Prostate gland (tissue), 2 donors: Measurements from ENCODE around the gene RASGEF1B. TPM values are rescaled to one million over a fixed set of nuclear protein-coding genes. Genes with fewer than 3 reads are reported as not detected.

Experiments
- DNase-seq: peaks from one replicate; pipeline ENCODE4 v3.0.0-alpha.2; 2019; ENCODE audit warnings: low spot score
- H3K27ac ChIP-seq, 2 donors: fragments of 200-600 bp; sonication (generic); 2 replicates each; pipeline ENCODE4 v1.5.1; 2017 to 2019
- H3K27me3 ChIP-seq: fragments of 200-600 bp; sonication (generic); replicated peaks from 2 replicates; pipeline ENCODE4 v1.5.1; 2019; ENCODE audit not compliant: insufficient read depth
- H3K36me3 ChIP-seq, 2 donors: fragments of 200-600 bp; sonication (generic); 1 replicate in 1 of 2; 2 replicates in 1 of 2; pipeline versions ENCODE4 v1.5.1 to v1.8.1; 2017 to 2019
- H3K4me1 ChIP-seq: fragments of 200-600 bp; sonication (generic); replicated peaks from 2 replicates; pipeline ENCODE4 v1.5.1; 2019
- H3K4me3 ChIP-seq, 2 donors: fragments of 200-600 bp; sonication (generic); 2 replicates each; pipeline ENCODE4 v1.5.1; 2017 to 2019
- H3K9me3 ChIP-seq: fragments of 200-600 bp; sonication (generic); 2 replicates; pipeline ENCODE4 v1.5.1; 2017
- POLR2A ChIP-seq: fragments of 450-650 bp; IDR thresholded peaks from one replicate; pipeline ENCODE4 v1.6.1; 2016; ENCODE audit warnings: antibody characterized with exemption, mild to moderate bottlenecking
- POLR2AphosphoS5 ChIP-seq: sonication (generic); formaldehyde crosslinking; IDR thresholded peaks from one replicate; pipeline ENCODE4 v1.6.1; 2017; ENCODE audit warnings: antibody characterized with exemption
- WGBS: methylation state at CpG from one replicate; pipeline ENCODE4 v1.1.5; 2018; 5-methylcytosine and 5-hydroxymethylcytosine counted together
- intact Hi-C: fragments of 100-400 bp; cut with DNase I; formaldehyde crosslinking; loops from one replicate; pipeline ENCODE4 v1.14.2; 2022
- total RNA-seq, 2 donors: library from RNA; depleted of rRNA; stranded (reverse); fragments of >200 nt; gene quantifications; one replicate each; pipeline ENCODE4 v1.1.0, GENCODE V29; 2016
- TF ChIP-seq, protein P1 (sequence below), 4 experiments: fragments of 200-600 bp in 2 of 4; fragments of 450-650 bp in 2 of 4; sonication (generic) in 2 of 4; IDR thresholded peaks; 1 replicate in 3 of 4; 2 replicates in 1 of 4; pipeline ENCODE4 v1.5.1; 2016 to 2019; ENCODE audit warnings: antibody characterized with exemption in 4 of 4, mild to moderate bottlenecking in 2 of 4, moderate library complexity in 2 of 4

The RASGEF1B gene
- 10 to 100 TPM; 16.4 TPM for total RNA-seq

DNA sequence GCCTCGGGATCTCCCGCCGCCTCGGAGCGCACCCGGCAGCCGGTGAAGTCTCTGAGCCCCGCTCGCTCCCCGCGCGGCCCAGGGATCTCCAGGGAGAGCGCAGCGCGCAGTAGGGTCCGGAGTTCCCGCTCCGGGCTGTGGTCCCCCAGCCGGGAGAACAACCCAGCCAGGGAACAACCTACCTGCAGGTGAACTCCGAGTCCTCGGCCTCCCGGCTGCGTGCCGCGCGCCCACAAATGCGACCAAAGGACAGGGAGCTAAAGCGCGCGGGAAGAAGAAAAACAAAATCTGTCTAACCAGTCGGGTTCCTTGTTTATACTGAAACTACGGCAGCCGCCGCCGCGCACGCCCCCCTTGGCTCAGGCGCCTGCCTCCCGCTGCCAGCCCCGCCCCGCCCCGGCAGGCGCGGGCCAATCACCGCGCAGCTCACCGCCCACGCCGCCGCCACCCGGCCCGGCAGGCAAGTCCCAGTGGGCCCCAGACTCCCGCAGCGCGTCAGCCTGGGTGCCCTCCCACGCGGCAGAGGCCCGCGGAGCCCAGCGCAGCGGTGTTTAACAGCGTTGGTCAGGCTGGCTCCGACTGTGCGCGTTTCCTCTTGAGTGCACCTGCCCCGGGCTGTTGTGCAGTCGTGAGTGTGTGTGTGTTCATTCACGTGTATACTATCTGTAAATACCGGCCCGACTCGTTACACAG lies at the start of gene RASGEF1B:
Gene RASGEF1B, minus strand, starts transcription at position 320 of the 693 bp plus-strand sequence. CDS start 12,399 bp downstream, outside the sequence.
- Histone ChIP-seq H3K4me1 (peaks cover 5% of the 10 kb centered on the region), H3K36me3 (no peaks in the 10 kb centered on the region), H3K27me3 (no peaks in the 10 kb centered on the region), H3K4me3 (peak within 1 kb of the TSS; percentile 85 to 89), H3K9me3 (no peaks in the 10 kb centered on the region), H3K27ac (peak within 1 kb of the TSS; percentile 96)
- TF ChIP-seq POLR2AphosphoS5 (peak; percentile 64), POLR2A (peak; percentile 82)
- TF ChIP-seq, protein P1, sequence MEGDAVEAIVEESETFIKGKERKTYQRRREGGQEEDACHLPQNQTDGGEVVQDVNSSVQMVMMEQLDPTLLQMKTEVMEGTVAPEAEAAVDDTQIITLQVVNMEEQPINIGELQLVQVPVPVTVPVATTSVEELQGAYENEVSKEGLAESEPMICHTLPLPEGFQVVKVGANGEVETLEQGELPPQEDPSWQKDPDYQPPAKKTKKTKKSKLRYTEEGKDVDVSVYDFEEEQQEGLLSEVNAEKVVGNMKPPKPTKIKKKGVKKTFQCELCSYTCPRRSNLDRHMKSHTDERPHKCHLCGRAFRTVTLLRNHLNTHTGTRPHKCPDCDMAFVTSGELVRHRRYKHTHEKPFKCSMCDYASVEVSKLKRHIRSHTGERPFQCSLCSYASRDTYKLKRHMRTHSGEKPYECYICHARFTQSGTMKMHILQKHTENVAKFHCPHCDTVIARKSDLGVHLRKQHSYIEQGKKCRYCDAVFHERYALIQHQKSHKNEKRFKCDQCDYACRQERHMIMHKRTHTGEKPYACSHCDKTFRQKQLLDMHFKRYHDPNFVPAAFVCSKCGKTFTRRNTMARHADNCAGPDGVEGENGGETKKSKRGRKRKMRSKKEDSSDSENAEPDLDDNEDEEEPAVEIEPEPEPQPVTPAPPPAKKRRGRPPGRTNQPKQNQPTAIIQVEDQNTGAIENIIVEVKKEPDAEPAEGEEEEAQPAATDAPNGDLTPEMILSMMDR (IDR thresholded peaks at IDR 0.05) = peak in 1 of 4 experiments; percentile 14
- under 1% methylated on average over 34 of the region's 71 CpGs for WGBS
- intact Hi-C loops = no loop called here
- DNase-seq = peak; percentile 92

DNA sequence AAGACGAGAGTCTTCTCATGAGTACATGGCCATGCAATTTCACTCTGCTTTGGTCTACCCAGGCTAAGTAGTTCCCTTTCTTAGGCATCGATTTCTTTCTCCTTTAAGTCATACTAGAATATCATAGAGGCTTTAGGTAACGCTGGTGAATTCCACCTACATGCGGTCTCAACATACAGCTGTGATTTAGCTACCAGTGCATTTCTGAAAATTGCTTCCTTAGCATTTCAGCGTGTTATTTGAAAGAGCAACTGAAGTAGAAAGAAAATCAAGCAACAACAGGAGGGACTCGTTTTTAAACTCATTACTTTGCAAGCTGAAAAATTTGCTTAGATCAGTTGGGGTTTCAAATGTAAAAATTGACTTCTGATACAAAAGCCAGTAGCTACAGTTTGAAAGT lies 48.1 kb upstream of the RASGEF1B start:
- H3K4me1 ChIP-seq = no peaks in the 10 kb centered on the region
- 73% methylated on average over 6 of the region's 6 CpGs for WGBS
- no peak for DNase-seq

DNA sequence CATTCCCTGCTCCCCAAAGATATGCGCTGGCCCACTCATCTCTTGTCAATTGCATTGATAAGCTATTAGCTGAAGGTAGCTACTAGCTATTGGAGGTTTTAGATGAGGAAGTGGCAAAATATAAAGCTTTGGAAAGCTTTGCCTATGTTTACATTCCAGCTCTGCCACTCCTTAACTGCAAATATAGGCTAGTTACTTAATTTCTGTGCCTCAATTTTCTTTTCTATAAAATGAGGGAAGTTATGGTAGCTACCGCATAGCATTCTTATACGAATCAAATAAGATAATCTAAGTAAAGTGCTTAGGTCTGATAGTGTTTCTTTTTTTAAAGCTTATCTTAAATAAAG lies 47.7 kb upstream of the RASGEF1B start:
- no peaks in the 10 kb centered on the region for H3K9me3 ChIP-seq
- H3K36me3 ChIP-seq = no peaks in the 10 kb centered on the region
- no peaks in the 10 kb centered on the region for H3K4me1 ChIP-seq
- 89% methylated on average over 3 of the region's 3 CpGs for WGBS
- no peaks in the 10 kb centered on the region for H3K27me3 ChIP-seq
- H3K27ac ChIP-seq = no peak overlapping the region
- intact Hi-C loops = no loop called here
- no peak for DNase-seq
- no peak for TF ChIP-seq POLR2A
- TF ChIP-seq, protein P1 (IDR thresholded peaks at IDR 0.05) = no peak
- TF ChIP-seq POLR2AphosphoS5 = no peak
- H3K4me3 ChIP-seq = no peak overlapping the region

More for the DNA sequence above, 48.1 kb upstream of the RASGEF1B start:
- Histone ChIP-seq H3K4me3 (no peak overlapping the region), H3K27me3 (no peaks in the 10 kb centered on the region), H3K9me3 (no peaks in the 10 kb centered on the region), H3K27ac (no peak overlapping the region), H3K36me3 (no peaks in the 10 kb centered on the region)
- intact Hi-C loops = no loop called here
- TF ChIP-seq POLR2A (no peak), POLR2AphosphoS5 (no peak)
- TF ChIP-seq, protein P1 (IDR thresholded peaks at IDR 0.05) = no peak

DNA sequence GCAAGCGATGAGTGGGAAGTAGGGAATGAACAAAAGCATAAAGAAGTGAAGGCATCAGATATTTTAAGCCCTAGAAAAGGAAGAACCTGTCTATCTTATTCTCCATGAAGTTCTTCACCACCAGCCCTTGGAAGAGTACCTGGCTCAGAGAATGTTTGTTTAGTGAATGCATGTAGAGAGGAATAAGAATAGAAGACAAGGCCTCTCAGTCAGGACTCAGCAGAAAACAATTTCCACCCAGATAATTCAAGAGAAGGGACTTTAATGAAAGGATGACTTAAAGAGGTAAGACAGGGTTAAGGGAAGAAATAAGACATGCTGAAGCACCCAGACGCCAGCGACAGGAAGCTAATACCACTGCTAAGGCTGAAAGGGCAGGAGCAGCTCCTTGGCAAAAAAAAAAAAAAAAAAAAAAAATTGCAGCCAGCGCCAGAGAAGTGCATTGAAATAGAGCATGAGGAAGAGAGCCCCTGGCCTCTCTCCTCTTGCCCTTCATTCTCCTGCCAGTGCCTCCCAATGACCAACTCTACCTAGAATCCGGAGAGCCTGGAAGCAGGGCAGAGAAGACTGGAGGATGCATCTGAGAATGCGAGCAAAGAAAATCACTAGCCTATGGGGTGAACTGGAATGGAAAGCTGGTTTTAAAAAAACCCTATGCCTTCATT lies 47.2 kb upstream of the RASGEF1B start:
- no peak for TF ChIP-seq POLR2AphosphoS5
- TF ChIP-seq POLR2A = no peak
- TF ChIP-seq, protein P1 (IDR thresholded peaks at IDR 0.05) = no peak
- intact Hi-C loops = no loop called here
- Histone ChIP-seq H3K27me3 (no peaks in the 10 kb centered on the region), H3K4me1 (no peaks in the 10 kb centered on the region), H3K9me3 (no peaks in the 10 kb centered on the region), H3K36me3 (no peaks in the 10 kb centered on the region), H3K27ac (no peak overlapping the region), H3K4me3 (no peak overlapping the region)
- DNase-seq = no peak
- WGBS = 66% methylated on average over 6 of the region's 6 CpGs

DNA sequence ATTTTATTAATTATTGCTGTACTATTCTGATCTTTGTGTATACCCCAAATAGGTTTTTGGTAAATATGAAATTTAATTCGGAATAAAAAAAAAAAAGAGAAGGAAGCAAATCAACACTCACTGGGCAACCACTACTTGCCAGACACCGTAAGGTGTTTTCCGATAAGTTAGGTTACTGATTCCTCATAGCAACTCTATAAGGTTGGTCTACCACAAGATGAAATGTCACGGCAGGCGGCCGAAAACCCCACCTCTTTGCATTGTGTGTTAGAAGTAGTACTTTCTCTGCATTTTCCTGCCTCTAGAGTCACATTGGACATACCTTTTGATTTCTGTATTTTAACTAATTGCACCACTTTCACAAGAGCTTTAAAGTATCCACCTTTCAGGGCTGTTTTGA lies 44.5 kb upstream of the RASGEF1B start:
- Histone ChIP-seq H3K27ac (no peak overlapping the region), H3K4me1 (no peaks in the 10 kb centered on the region), H3K9me3 (no peaks in the 10 kb centered on the region), H3K27me3 (no peaks in the 10 kb centered on the region), H3K4me3 (no peak overlapping the region), H3K36me3 (no peaks in the 10 kb centered on the region)
- DNase-seq = no peak
- intact Hi-C loops = no loop called here
- 94% methylated on average over 6 of the region's 6 CpGs for WGBS
- TF ChIP-seq, protein P1 (IDR thresholded peaks at IDR 0.05) = no peak
- TF ChIP-seq POLR2A (no peak), POLR2AphosphoS5 (no peak)
